HEK293 (cell line): ENCODE measurements around the gene LAMC2.

Source experiments
- CTCF ChIA-PET: fragments of 350-600 bp; formaldehyde crosslinking; extraction: SDS; loops from one replicate; lab custom pipeline; 2021; ENCODE audit warnings: antibody characterized with exemption; lab: Yijun Ruan, JAX
- POLR2A ChIA-PET: fragments of 300-600 bp; formaldehyde crosslinking; extraction: SDS; loops from one replicate; lab custom pipeline; 2020; ENCODE audit warnings: antibody characterized with exemption, inconsistent platforms; lab: Yijun Ruan, JAX
- H3K27ac ChIP-seq: fragments of 200-500 bp; sonication (Bioruptor generic); 2 replicates; pipeline ENCODE4 v1.5.1; 2014; ENCODE audit warnings: low read depth, low read length, control low read depth, inconsistent platforms; ENCODE audit errors: extremely low read depth
- H3K36me3 ChIP-seq, 2 experiments: fragments of 200-500 bp in 1 of 2; sonication (Bioruptor generic) in 1 of 2; 1 replicate in 1 of 2; 2 replicates in 1 of 2; pipeline ENCODE4 v1.5.1; 2014 to 2017; ENCODE audit warnings: inconsistent platforms in 2 of 2, low read length in 2 of 2; ENCODE audit not compliant: control insufficient read depth in 2 of 2, insufficient read depth in 1 of 2
- H3K4me1 ChIP-seq: fragments of 200-500 bp; sonication (Bioruptor generic); 2 replicates; pipeline ENCODE4 v1.5.1; 2014; ENCODE audit warnings: mild to moderate bottlenecking, low read length, inconsistent platforms; ENCODE audit not compliant: control insufficient read depth, insufficient read depth
- H3K4me3 ChIP-seq: 2 replicates; pipeline ENCODE4 v1.5.1; 2011; ENCODE audit warnings: low read depth, mild to moderate bottlenecking, control low read depth, low read length, moderate library complexity
- H3K9me3 ChIP-seq: fragments of 200-500 bp; sonication (Bioruptor generic); 2 replicates; pipeline ENCODE4 v1.5.1; 2014; ENCODE audit warnings: low read depth, low read length, inconsistent platforms; ENCODE audit not compliant: control insufficient read depth, insufficient read depth
- CTCF ChIP-seq: fragments of 450-650 bp; formaldehyde crosslinking; IDR thresholded peaks from 2 replicates; pipeline ENCODE4 v1.5.1; 2016; ENCODE audit warnings: missing biosample characterization, missing genetic modification characterization
- EGR2 ChIP-seq: fragments of 450-650 bp; formaldehyde crosslinking; IDR thresholded peaks from 2 replicates; pipeline ENCODE4 v1.5.1; 2016; ENCODE audit warnings: low read depth, missing biosample characterization, missing genetic modification characterization
- GFI1B ChIP-seq: fragments of 450-650 bp; formaldehyde crosslinking; IDR thresholded peaks from 2 replicates; pipeline ENCODE4 v1.5.1; 2016; ENCODE audit warnings: missing biosample characterization, missing genetic modification characterization
- OSR2 ChIP-seq: fragments of 450-650 bp; formaldehyde crosslinking; IDR thresholded peaks from 2 replicates; pipeline ENCODE4 v1.5.1; 2016; ENCODE audit warnings: missing biosample characterization, missing genetic modification characterization
- REPIN1 ChIP-seq: fragments of 450-650 bp; formaldehyde crosslinking; IDR thresholded peaks from 2 replicates; pipeline ENCODE4 v1.5.1; 2017; ENCODE audit warnings: missing biosample characterization, missing genetic modification characterization, low read depth
- SP3 ChIP-seq: fragments of 450-650 bp; formaldehyde crosslinking; IDR thresholded peaks from 2 replicates; pipeline ENCODE4 v1.5.1; 2016; ENCODE audit warnings: missing biosample characterization, missing genetic modification characterization
- YY2 ChIP-seq: fragments of 450-650 bp; formaldehyde crosslinking; IDR thresholded peaks from 2 replicates; pipeline ENCODE4 v1.5.1; 2016; ENCODE audit warnings: missing biosample characterization, missing genetic modification characterization
- ZBTB21 ChIP-seq: fragments of 450-650 bp; formaldehyde crosslinking; IDR thresholded peaks from 2 replicates; pipeline ENCODE4 v1.5.1; 2017; ENCODE audit warnings: missing biosample characterization, missing genetic modification characterization
- ZBTB44 ChIP-seq: fragments of 450-650 bp; IDR thresholded peaks from 2 replicates; pipeline ENCODE4 v1.5.1; 2018; ENCODE audit warnings: missing biosample characterization, mild to moderate bottlenecking, missing genetic modification characterization
- ZBTB7A ChIP-seq: fragments of 450-650 bp; formaldehyde crosslinking; IDR thresholded peaks from 2 replicates; pipeline ENCODE4 v1.5.1; 2016; ENCODE audit warnings: low read depth, missing biosample characterization, missing genetic modification characterization
- ZFHX2 ChIP-seq: fragments of 450-650 bp; formaldehyde crosslinking; conservative IDR thresholded peaks from 2 replicates; pipeline ENCODE4 v1.5.1; 2016; ENCODE audit warnings: missing biosample characterization, missing genetic modification characterization
- ZNF121 ChIP-seq: fragments of 450-650 bp; formaldehyde crosslinking; IDR thresholded peaks from 2 replicates; pipeline ENCODE4 v1.5.1; 2016; ENCODE audit warnings: missing biosample characterization, missing genetic modification characterization
- ZNF202 ChIP-seq: fragments of 450-650 bp; formaldehyde crosslinking; IDR thresholded peaks from 2 replicates; pipeline ENCODE4 v1.5.1; 2016; ENCODE audit warnings: missing biosample characterization, missing genetic modification characterization, borderline replicate concordance
- ZNF248 ChIP-seq: fragments of 450-650 bp; formaldehyde crosslinking; IDR thresholded peaks from 2 replicates; pipeline ENCODE4 v1.5.1; 2017; ENCODE audit warnings: missing biosample characterization, missing genetic modification characterization
- ZNF394 ChIP-seq: fragments of 450-650 bp; formaldehyde crosslinking; IDR thresholded peaks from 2 replicates; pipeline ENCODE4 v1.5.1; 2016; ENCODE audit warnings: missing biosample characterization, missing genetic modification characterization, mild to moderate bottlenecking, moderate library complexity, borderline replicate concordance
- ZNF48 ChIP-seq: fragments of 450-650 bp; formaldehyde crosslinking; IDR thresholded peaks from 2 replicates; pipeline ENCODE4 v1.5.1; 2016; ENCODE audit warnings: missing biosample characterization, missing genetic modification characterization
- ZNF501 ChIP-seq: fragments of 450-650 bp; formaldehyde crosslinking; IDR thresholded peaks from 2 replicates; pipeline ENCODE4 v1.5.1; 2016; ENCODE audit warnings: missing biosample characterization, missing genetic modification characterization
- ZNF514 ChIP-seq: fragments of 450-650 bp; formaldehyde crosslinking; IDR thresholded peaks from 2 replicates; pipeline ENCODE4 v1.5.1; 2016; ENCODE audit warnings: missing biosample characterization, missing genetic modification characterization
- ZNF529 ChIP-seq: fragments of 450-650 bp; formaldehyde crosslinking; IDR thresholded peaks from 2 replicates; pipeline ENCODE4 v1.5.1; 2017; ENCODE audit warnings: missing genetic modification characterization, missing biosample characterization; ENCODE audit not compliant: insufficient replicate concordance
- ZNF544 ChIP-seq: fragments of 450-650 bp; formaldehyde crosslinking; IDR thresholded peaks from 2 replicates; pipeline ENCODE4 v1.5.0; 2017; ENCODE audit warnings: missing biosample characterization, missing genetic modification characterization
- ZNF610 ChIP-seq: fragments of 450-650 bp; formaldehyde crosslinking; IDR thresholded peaks from 2 replicates; pipeline ENCODE4 v1.5.1; 2016; ENCODE audit warnings: missing biosample characterization, missing genetic modification characterization, borderline replicate concordance
- ZNF629 ChIP-seq: fragments of 450-650 bp; formaldehyde crosslinking; IDR thresholded peaks from 2 replicates; pipeline ENCODE4 v1.5.1; 2017; ENCODE audit warnings: missing biosample characterization, missing genetic modification characterization
- TF ChIP-seq, protein P1 (sequence below): fragments of 450-650 bp; formaldehyde crosslinking; IDR thresholded peaks from 2 replicates; pipeline ENCODE4 v1.5.1; 2016; ENCODE audit warnings: missing biosample characterization, missing genetic modification characterization
- TF ChIP-seq, protein P2 (sequence below): fragments of 450-650 bp; formaldehyde crosslinking; IDR thresholded peaks from 2 replicates; pipeline ENCODE4 v1.5.1; 2016; ENCODE audit warnings: missing biosample characterization, missing genetic modification characterization
- TF ChIP-seq, protein P3 (sequence below): fragments of 450-650 bp; formaldehyde crosslinking; IDR thresholded peaks from 2 replicates; pipeline ENCODE4 v1.5.1; 2016; ENCODE audit warnings: missing biosample characterization, missing genetic modification characterization

Gene LAMC2

DNA sequence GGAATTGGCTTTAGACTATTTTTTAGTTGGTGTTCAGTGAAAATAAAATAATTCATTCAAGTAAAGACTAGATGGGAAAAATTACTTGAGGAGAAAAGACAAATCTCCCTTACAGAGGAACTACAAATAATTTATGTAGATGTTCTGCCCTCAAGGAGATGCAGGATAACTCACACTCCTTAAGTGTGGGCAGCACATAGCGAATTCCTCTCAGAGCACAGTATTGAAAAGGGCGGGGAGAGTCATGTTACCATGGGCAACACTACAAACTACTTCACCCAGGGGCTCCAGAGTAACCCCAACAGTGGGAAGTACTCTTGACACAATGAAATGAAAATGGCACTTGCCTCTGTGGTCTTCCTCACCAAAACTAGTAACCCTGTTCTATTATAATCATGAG lies 20.6 kb upstream of the LAMC2 start:
- CTCF ChIA-PET, result interaction anchor here (0.6 kb wide), 1 partner anchor 63 kb away, joined by 4 read pairs; no protein-coding TSS in a partner anchor
- Histone ChIP-seq H3K4me3 (no peak overlapping the region), H3K4me1 (0 out of 2 replicates have a peak, but pooled peaks cover 2% of the 10 kb centered on the region), H3K36me3 (no peaks in the 10 kb centered on the region), H3K9me3 (no peaks in the 10 kb centered on the region), H3K27ac (no peak overlapping the region)
- TF ChIP-seq ZBTB44 (tag by site-specific recombination), result no peak
- TF ChIP-seq EGR2 (tag by site-specific recombination), result no peak
- no peak for TF ChIP-seq SP3
- TF ChIP-seq ZNF514 (tag by site-specific recombination), result no peak
- no peak for TF ChIP-seq ZNF629 (tag by site-specific recombination)
- no peak for TF ChIP-seq ZNF501 (tag by site-specific recombination)
- TF ChIP-seq CTCF, result no peak
- POLR2A ChIA-PET, result no interaction called here

DNA sequence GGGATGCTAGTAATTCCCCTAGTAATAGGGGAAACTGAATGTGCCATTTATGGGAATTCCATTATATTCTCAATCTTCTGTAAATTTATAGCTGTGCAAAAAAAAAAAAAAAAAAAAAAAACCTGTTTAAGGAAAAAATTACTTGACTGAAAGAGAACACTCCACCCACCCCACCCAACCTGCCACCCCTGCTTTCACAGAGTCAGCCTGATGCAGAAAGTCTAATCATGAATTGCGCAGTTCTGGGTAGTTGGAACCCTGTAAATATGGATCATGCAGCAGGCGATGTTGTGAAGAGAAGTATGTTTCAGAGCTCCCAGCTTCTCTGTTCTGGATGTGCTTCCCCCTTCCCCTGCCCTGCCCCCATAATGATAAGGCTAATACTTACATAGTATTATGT lies 19.6 kb upstream of the LAMC2 start:
- ChIA-PET POLR2A (interaction anchor here (0.5 kb wide), 1 partner anchor 117 kb away, joined by 7 read pairs; no protein-coding TSS in a partner anchor), CTCF (interaction anchor here (1.3 kb wide), 1 partner anchor 204 kb away, joined by 3 read pairs; no protein-coding TSS in a partner anchor)
- Histone ChIP-seq H3K27ac (no peak overlapping the region), H3K4me1 (0 out of 2 replicates have a peak, but pooled peaks cover 2% of the 10 kb centered on the region), H3K9me3 (no peaks in the 10 kb centered on the region), H3K36me3 (no peaks in the 10 kb centered on the region), H3K4me3 (no peak overlapping the region)
- TF ChIP-seq REPIN1 (tag by site-specific recombination) (no peak), ZBTB7A (no peak), ZNF529 (tag by site-specific recombination) (no peak), OSR2 (tag by site-specific recombination) (no peak), YY2 (no peak), ZNF48 (tag by site-specific recombination) (no peak), ZNF121 (tag by site-specific recombination) (no peak), ZNF394 (no peak), ZNF610 (tag by site-specific recombination) (no peak), ZNF202 (tag by site-specific recombination) (no peak), GFI1B (tag by site-specific recombination) (no peak), ZBTB21 (tag by site-specific recombination) (no peak), ZFHX2 (tag by site-specific recombination) (no peak), ZNF248 (tag by site-specific recombination) (no peak), ZNF544 (tag by site-specific recombination) (no peak)
- TF ChIP-seq, protein P1, sequence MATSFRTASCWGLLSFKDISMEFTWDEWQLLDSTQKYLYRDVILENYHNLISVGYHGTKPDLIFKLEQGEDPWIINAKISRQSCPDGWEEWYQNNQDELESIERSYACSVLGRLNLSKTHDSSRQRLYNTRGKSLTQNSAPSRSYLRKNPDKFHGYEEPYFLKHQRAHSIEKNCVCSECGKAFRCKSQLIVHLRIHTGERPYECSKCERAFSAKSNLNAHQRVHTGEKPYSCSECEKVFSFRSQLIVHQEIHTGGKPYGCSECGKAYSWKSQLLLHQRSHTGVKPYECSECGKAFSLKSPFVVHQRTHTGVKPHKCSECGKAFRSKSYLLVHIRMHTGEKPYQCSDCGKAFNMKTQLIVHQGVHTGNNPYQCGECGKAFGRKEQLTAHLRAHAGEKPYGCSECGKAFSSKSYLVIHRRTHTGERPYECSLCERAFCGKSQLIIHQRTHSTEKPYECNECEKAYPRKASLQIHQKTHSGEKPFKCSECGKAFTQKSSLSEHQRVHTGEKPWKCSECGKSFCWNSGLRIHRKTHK (tag by site-specific recombination), result no peak
- TF ChIP-seq, protein P2, sequence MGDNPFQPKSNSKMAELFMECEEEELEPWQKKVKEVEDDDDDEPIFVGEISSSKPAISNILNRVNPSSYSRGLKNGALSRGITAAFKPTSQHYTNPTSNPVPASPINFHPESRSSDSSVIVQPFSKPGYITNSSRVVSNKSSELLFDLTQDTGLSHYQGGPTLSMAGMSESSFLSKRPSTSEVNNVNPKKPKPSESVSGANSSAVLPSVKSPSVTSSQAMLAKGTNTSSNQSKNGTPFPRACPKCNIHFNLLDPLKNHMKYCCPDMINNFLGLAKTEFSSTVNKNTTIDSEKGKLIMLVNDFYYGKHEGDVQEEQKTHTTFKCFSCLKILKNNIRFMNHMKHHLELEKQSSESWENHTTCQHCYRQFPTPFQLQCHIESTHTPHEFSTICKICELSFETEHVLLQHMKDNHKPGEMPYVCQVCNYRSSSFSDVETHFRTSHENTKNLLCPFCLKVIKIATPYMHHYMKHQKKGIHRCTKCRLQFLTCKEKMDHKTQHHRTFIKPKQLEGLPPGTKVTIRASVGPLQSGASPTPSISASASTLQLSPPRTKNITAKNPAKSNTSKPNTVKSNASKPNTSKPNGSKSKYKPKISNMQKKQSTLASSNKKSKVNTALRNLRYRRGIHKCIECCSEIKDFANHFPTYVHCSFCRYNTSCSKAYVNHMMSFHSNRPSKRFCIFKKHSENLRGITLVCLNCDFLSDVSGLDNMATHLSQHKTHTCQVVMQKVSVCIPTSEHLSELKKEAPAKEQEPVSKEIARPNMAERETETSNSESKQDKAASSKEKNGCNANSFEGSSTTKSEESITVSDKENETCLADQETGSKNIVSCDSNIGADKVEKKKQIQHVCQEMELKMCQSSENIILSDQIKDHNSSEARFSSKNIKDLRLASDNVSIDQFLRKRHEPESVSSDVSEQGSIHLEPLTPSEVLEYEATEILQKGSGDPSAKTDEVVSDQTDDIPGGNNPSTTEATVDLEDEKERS (tag by site-specific recombination), result no peak
- TF ChIP-seq, protein P3, sequence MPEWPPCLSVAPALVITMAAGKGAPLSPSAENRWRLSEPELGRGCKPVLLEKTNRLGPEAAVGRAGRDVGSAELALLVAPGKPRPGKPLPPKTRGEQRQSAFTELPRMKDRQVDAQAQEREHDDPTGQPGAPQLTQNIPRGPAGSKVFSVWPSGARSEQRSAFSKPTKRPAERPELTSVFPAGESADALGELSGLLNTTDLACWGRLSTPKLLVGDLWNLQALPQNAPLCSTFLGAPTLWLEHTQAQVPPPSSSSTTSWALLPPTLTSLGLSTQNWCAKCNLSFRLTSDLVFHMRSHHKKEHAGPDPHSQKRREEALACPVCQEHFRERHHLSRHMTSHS, result no peak
